ENCODE data around the gene PLEKHA6.

Gene PLEKHA6

DNA sequence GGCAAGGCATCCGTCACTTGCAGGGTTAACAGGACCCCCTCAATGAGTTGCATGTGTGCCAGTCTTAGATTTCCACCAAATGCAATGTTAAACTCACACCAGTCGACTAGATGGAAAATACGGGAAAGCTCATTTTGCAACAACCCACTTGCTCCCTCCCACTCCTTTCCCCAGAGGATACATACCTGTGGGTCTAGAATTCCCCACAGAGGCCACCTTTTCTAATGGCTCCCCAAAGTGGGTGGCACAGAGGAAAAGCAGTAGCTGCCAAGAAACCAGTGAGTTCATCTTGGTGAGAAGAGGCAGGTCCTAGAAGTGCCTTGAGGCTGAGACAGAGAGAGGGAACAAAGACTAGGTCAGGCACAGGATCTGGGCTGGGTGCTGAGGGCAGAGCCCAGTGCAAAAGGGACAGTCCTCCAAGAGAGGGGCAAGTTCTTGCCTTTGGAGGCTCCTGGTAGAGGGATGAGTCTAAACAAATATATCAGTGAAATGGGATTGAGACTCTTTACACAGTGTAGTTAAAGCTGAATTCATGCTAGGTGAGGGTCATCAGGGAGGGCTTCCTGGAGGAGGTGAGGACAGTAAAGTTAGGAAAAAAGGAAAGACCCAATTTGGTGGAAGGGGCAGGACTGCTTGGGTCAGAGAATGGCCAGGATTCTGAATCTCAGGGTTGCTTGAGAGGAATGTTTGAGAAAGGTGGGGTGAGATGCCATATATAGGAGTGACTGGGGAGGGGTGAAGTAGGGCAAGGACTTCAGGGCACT is 167.0 kb downstream of the PLEKHA6 start:
- H3K14ac ChIP-seq (ENCODE audit: low read length in 2 of 2) = no peak overlapping the region
- H3K4me2 ChIP-seq (ENCODE audit: low read length, poor library complexity, severe bottlenecking) = no peak overlapping the region
- no peaks in the 10 kb centered on the region for H3K9me3 ChIP-seq (ENCODE audit: control insufficient read depth, low read length)
- H2BK5ac ChIP-seq (ENCODE audit: low read depth, low read length, poor library complexity, severe bottlenecking) = no peak overlapping the region
- peaks cover 29% of the 10 kb centered on the region for H3K4me1 ChIP-seq (ENCODE audit: control insufficient read depth, insufficient read depth, low read depth, low read length)
- H3K79me1 ChIP-seq (replicated peaks; ENCODE audit: low read length, poor library complexity, severe bottlenecking) = no peaks in the 10 kb centered on the region
- no peak overlapping the region for H2BK15ac ChIP-seq (ENCODE audit: low read depth, poor library complexity, severe bottlenecking)
- no peak overlapping the region for H4K91ac ChIP-seq (ENCODE audit: low read length)
- 92% methylated on average over 3 of the region's 3 CpGs for WGBS
- H3K23ac ChIP-seq (ENCODE audit: low read length in 2 of 2) = no peak overlapping the region
- H3K27me3 ChIP-seq (ENCODE audit: control insufficient read depth in 1 of 2, insufficient read depth in 1 of 2, low read length in 2 of 2) = peaks cover 38 to 96% of the 10 kb centered on the region in 2 experiments
- DNase-seq = no peak
- no peak overlapping the region for H3K4ac ChIP-seq (ENCODE audit: low read depth in 1 of 2, low read length in 2 of 2)
- no peaks in the 10 kb centered on the region for H3K36me3 ChIP-seq (ENCODE audit: control insufficient read depth in 1 of 2, insufficient read depth in 2 of 2, low read depth in 1 of 2, low read length in 2 of 2)
- no peak overlapping the region for H2AK5ac ChIP-seq (ENCODE audit: low read length, severe bottlenecking)
- H3K18ac ChIP-seq (ENCODE audit: low read depth in 1 of 2, low read length in 2 of 2) = no peak overlapping the region
- H4K8ac ChIP-seq (ENCODE audit: low read length) = no peak overlapping the region
- H3K27ac ChIP-seq (ENCODE audit: low read length, poor library complexity, severe bottlenecking) = no peak overlapping the region
- no peak overlapping the region for H3K4me3 ChIP-seq (ENCODE audit: insufficient read depth in 1 of 2, low read depth in 1 of 2, low read length in 2 of 2)
- no peak overlapping the region for H2BK12ac ChIP-seq (ENCODE audit: low read length in 2 of 2)
- H2AFZ ChIP-seq (ENCODE audit: low read depth, low read length) = no peak overlapping the region
- H2BK120ac ChIP-seq (ENCODE audit: low read depth, low read length) = no peak overlapping the region
- H3K9ac ChIP-seq (ENCODE audit: low read length) = no peak overlapping the region

- Histone ChIP-seq H2AFZ (ENCODE audit: low read depth, low read length) (no peak overlapping the region), H3K4me2 (ENCODE audit: low read length, poor library complexity, severe bottlenecking) (no peak overlapping the region), H3K79me1 (replicated peaks; ENCODE audit: low read length, poor library complexity, severe bottlenecking) (no peaks in the 10 kb centered on the region), H2BK5ac (ENCODE audit: low read depth, low read length, poor library complexity, severe bottlenecking) (no peak overlapping the region), H4K91ac (ENCODE audit: low read length) (no peak overlapping the region), H2BK15ac (ENCODE audit: low read depth, poor library complexity, severe bottlenecking) (no peak overlapping the region), H3K9me3 (ENCODE audit: control insufficient read depth, low read length) (no peaks in the 10 kb centered on the region), H4K8ac (ENCODE audit: low read length) (no peak overlapping the region), H3K18ac (ENCODE audit: low read depth in 1 of 2, low read length in 2 of 2) (no peak overlapping the region), H3K36me3 (ENCODE audit: control insufficient read depth in 1 of 2, insufficient read depth in 2 of 2, low read depth in 1 of 2, low read length in 2 of 2) (no peaks in the 10 kb centered on the region), H3K23ac (ENCODE audit: low read length in 2 of 2) (no peak overlapping the region), H2BK120ac (ENCODE audit: low read depth, low read length) (no peak overlapping the region), H3K9ac (ENCODE audit: low read length) (no peak overlapping the region), H2AK5ac (ENCODE audit: low read length, severe bottlenecking) (no peak overlapping the region), H2BK12ac (ENCODE audit: low read length in 2 of 2) (no peak overlapping the region), H3K27ac (ENCODE audit: low read length, poor library complexity, severe bottlenecking) (no peak overlapping the region), H3K4me1 (ENCODE audit: control insufficient read depth, insufficient read depth, low read depth, low read length) (peaks cover 28% of the 10 kb centered on the region), H3K14ac (ENCODE audit: low read length in 2 of 2) (no peak overlapping the region), H3K27me3 (ENCODE audit: control insufficient read depth in 1 of 2, insufficient read depth in 1 of 2, low read length in 2 of 2) (peaks cover 46 to 97% of the 10 kb centered on the region in 2 experiments), H3K4me3 (ENCODE audit: insufficient read depth in 1 of 2, low read depth in 1 of 2, low read length in 2 of 2) (no peak overlapping the region), H3K4ac (ENCODE audit: low read depth in 1 of 2, low read length in 2 of 2) (no peak overlapping the region)
- no peak for DNase-seq
- WGBS = 96% methylated on average over 2 of the region's 2 CpGs
Measured at GRCh38 chr1:204192046-204192445, 167.7 kb downstream of the PLEKHA6 start.

DNA sequence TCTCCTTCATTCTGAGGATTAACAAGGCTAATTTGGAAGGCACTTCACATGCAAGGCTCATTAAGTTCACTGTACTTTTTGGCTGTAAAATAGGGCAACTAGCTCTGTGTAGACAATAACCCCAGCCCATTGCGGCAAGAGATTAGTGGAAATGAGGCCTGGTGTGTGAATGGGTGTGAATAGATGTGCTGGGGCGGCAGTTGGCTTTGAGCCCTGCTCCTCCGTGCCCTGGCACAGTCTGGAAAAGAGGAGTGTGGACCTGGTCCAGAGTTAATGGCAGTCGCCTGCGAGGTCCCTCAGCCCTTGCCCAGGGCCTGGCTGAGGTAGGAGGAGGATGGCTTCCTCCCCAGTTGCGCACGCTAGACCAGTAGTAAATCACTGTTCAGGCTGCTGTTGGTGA is 168.3 kb downstream of the PLEKHA6 start:
- no peak overlapping the region for H2BK120ac ChIP-seq (ENCODE audit: low read depth, low read length)
- no peak overlapping the region for H2BK15ac ChIP-seq (ENCODE audit: low read depth, poor library complexity, severe bottlenecking)
- no peak overlapping the region for H2AK5ac ChIP-seq (ENCODE audit: low read length, severe bottlenecking)
- no peak overlapping the region for H4K8ac ChIP-seq (ENCODE audit: low read length)
- H3K36me3 ChIP-seq (ENCODE audit: control insufficient read depth in 1 of 2, insufficient read depth in 2 of 2, low read depth in 1 of 2, low read length in 2 of 2) = no peaks in the 10 kb centered on the region
- H3K14ac ChIP-seq (ENCODE audit: low read length in 2 of 2) = no peak overlapping the region
- H2BK12ac ChIP-seq (ENCODE audit: low read length in 2 of 2) = no peak overlapping the region
- H3K79me1 ChIP-seq (replicated peaks; ENCODE audit: low read length, poor library complexity, severe bottlenecking) = no peaks in the 10 kb centered on the region
- H4K91ac ChIP-seq (ENCODE audit: low read length) = no peak overlapping the region
- H3K27ac ChIP-seq (ENCODE audit: low read length, poor library complexity, severe bottlenecking) = no peak overlapping the region
- no peak overlapping the region for H3K4me2 ChIP-seq (ENCODE audit: low read length, poor library complexity, severe bottlenecking)
- no peaks in the 10 kb centered on the region for H3K9me3 ChIP-seq (ENCODE audit: control insufficient read depth, low read length)
- H3K4me3 ChIP-seq (ENCODE audit: insufficient read depth in 1 of 2, low read depth in 1 of 2, low read length in 2 of 2) = no peak overlapping the region
- H3K4ac ChIP-seq (ENCODE audit: low read depth in 1 of 2, low read length in 2 of 2) = no peak overlapping the region
- H3K9ac ChIP-seq (ENCODE audit: low read length) = no peak overlapping the region
- H2AFZ ChIP-seq (ENCODE audit: low read depth, low read length) = no peak overlapping the region
- peaks cover 51 to 97% of the 10 kb centered on the region in 2 experiments for H3K27me3 ChIP-seq (ENCODE audit: control insufficient read depth in 1 of 2, insufficient read depth in 1 of 2, low read length in 2 of 2)
- no peak overlapping the region for H2BK5ac ChIP-seq (ENCODE audit: low read depth, low read length, poor library complexity, severe bottlenecking)
- no peak overlapping the region for H3K18ac ChIP-seq (ENCODE audit: low read depth in 1 of 2, low read length in 2 of 2)
- WGBS = 83% methylated on average over 5 of the region's 7 CpGs
- no peak overlapping the region for H3K23ac ChIP-seq (ENCODE audit: low read length in 2 of 2)
- DNase-seq = no peak
- H3K4me1 ChIP-seq (ENCODE audit: control insufficient read depth, insufficient read depth, low read depth, low read length) = peaks cover 22% of the 10 kb centered on the region

DNA sequence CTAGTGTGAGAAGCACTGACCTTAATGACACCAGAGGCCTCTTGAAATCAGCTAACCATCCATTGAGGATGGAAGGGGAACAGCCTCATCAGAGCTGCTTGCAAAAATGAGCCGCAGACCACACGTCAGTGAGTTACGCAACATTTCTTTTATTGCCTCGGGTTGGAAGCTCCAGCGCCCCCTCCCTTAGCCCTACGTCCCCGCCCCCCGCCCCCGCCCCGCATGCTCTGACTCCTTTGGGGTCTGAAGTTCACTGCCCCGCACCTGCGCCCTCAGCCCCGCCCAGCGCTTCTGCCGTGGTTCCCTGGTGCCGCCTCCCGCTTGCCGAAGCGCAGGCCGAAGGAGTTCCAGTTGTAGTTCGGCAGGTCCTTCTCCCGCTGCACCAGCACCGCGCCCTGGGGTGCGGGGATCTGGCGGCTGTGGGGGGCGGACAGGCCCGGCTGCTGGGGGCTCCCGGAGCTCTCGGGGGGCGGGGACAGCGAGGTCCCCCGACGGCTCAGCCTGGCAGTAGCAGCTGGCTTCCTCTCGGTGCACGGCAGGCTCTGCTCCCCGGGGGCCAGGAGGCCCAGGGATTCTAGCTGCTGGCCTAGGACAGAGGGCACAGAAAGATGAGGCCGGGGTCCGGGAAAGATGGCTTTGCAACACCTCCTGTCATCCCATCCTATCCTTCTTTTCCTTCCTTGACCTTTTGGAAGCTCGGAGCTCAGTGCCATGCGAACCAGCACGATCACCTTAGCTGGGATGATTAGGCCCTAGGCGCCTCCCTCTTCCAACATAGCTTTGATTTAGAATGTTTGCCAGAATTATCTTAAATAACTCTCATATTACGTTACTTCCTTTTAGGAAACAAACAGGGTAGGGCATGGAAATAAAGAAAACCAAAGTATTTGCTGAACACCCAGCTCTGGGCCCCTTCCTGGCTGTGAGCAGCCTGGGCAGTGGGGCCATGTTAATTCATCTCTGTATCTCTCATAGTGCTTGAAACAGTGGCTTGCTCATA is 169.2 kb downstream of the PLEKHA6 start:
- no peak overlapping the region for H3K4ac ChIP-seq (ENCODE audit: low read depth in 1 of 2, low read length in 2 of 2)
- H3K9ac ChIP-seq (ENCODE audit: low read length) = no peak overlapping the region
- DNase-seq = peak; percentile 48
- peak overlapping the region in 1 of 2 experiments; percentile 11 for H3K4me3 ChIP-seq (ENCODE audit: insufficient read depth in 1 of 2, low read depth in 1 of 2, low read length in 2 of 2)
- no peak overlapping the region for H2BK120ac ChIP-seq (ENCODE audit: low read depth, low read length)
- H2BK12ac ChIP-seq (ENCODE audit: low read length in 2 of 2) = no peak overlapping the region
- peaks cover 60 to 96% of the 10 kb centered on the region in 2 experiments for H3K27me3 ChIP-seq (ENCODE audit: control insufficient read depth in 1 of 2, insufficient read depth in 1 of 2, low read length in 2 of 2)
- H2AFZ ChIP-seq (ENCODE audit: low read depth, low read length) = peak overlapping the region; percentile 64
- H3K4me2 ChIP-seq (ENCODE audit: low read length, poor library complexity, severe bottlenecking) = peak overlapping the region; percentile 49
- H2AK5ac ChIP-seq (ENCODE audit: low read length, severe bottlenecking) = no peak overlapping the region
- H4K8ac ChIP-seq (ENCODE audit: low read length) = no peak overlapping the region
- 18% methylated on average over 40 of the region's 44 CpGs for whole genome bisulfite sequencing
- peak overlapping the region in 1 of 2 experiments; percentile 56 for H3K14ac ChIP-seq (ENCODE audit: low read length in 2 of 2)
- H3K18ac ChIP-seq (ENCODE audit: low read depth in 1 of 2, low read length in 2 of 2) = no peak overlapping the region
- H3K23ac ChIP-seq (ENCODE audit: low read length in 2 of 2) = no peak overlapping the region
- H2BK5ac ChIP-seq (ENCODE audit: low read depth, low read length, poor library complexity, severe bottlenecking) = no peak overlapping the region
- H2BK15ac ChIP-seq (ENCODE audit: low read depth, poor library complexity, severe bottlenecking) = no peak overlapping the region
- H3K36me3 ChIP-seq (ENCODE audit: control insufficient read depth in 1 of 2, insufficient read depth in 2 of 2, low read depth in 1 of 2, low read length in 2 of 2) = no peaks in the 10 kb centered on the region
- H3K27ac ChIP-seq (ENCODE audit: low read length, poor library complexity, severe bottlenecking) = no peak overlapping the region
- no peaks in the 10 kb centered on the region for H3K79me1 ChIP-seq (replicated peaks; ENCODE audit: low read length, poor library complexity, severe bottlenecking)
- peaks cover 14% of the 10 kb centered on the region for H3K4me1 ChIP-seq (ENCODE audit: control insufficient read depth, insufficient read depth, low read depth, low read length)
- no peaks in the 10 kb centered on the region for H3K9me3 ChIP-seq (ENCODE audit: control insufficient read depth, low read length)
- no peak overlapping the region for H4K91ac ChIP-seq (ENCODE audit: low read length)

Measured in mesenchymal stem cell (in vitro differentiated cells and primary cell).